NCI-H2196 treated with DMSO at 0.1 percent for 48 hours (cell line): ENCODE results near the gene HIVEP3.

Source experiments
- DNase-seq: peaks from one replicate; lab custom pipeline; 2025; ENCODE audit not compliant: unreplicated experiment; lab: John Stamatoyannopoulos, UW

Gene HIVEP3

DNA sequence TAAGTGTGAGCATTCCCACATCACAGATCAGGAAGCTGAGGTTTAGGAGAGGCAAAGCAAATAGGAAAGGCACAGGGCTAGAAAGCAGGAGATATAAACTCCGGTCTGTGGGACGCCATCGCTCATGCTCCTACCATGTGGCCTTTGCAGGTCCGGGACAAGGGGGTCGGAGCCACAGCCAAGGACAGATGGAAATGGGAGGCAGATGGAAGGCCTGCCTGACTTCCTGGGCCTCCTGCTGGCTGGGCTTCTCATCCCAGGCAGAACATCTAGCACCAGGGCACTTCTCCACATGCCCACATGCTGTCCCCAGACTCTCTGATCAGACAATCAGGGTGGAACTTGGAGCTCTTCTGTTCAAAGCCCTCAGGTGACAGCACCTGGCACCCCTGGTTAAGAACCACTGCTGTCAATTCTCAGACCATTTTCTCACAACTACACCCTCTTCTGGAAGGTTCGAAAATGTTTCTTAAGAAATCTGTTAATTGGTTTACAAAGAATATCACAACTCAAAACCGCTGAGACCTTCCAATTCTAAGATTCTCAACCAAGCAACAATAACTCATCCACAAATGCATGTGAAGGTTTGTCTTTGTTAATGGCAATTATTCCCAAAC, 260.9 kb downstream of the HIVEP3 start:
- no peak for DNase-seq

DNA sequence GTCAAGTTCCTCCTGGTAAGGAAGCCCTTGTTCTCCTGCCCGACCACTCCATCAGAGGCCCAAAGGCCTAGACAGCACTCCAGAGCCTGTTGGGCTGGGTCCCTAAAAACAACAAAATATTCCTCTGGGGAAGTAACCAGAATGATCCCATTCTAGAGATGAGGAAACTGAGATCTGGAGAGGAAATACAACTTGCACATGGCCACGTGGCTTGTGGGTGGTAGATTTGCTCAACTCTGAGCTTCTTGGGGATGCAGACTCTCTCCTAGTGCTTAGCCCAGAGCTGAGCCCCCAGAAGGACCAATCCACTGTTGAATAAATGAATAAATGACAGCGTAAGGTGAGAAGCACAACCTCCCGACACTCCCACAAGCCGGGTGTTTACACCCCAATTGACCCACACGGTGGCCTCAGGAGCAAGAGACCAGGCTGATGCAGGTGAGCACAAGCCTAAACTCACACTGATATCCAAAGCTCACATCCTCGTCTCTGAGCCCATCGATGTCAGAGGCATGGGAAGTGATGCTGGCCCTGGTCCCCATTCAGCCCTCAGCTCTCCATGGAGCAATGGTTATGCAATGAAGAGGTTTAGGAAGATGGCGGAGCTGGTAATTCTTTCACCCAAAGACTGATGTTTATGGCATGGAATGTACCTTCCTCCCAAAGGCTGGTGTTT, 261.8 kb downstream of the HIVEP3 start:
- no peak for DNase-seq

DNA sequence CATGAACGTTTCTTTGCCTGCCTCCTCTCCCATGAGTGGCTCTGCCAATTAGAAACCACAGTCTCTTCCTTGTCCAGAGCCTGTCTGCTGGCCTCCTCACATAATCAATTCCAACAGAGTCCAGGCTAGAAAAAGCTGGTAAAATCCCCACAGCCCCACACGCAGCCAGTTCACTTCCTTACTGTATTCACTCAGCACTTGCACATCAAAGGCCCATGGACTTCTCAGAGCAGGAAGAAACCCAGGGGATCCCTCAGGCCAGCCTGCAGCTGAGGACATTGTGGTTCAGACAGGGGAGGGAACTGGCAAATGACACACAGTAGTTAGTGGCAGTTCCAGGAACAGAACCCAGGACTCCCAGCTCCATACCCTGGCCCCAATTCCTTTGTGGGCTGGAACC, 262.7 kb downstream of the HIVEP3 start:
- DNase-seq = no peak

DNA sequence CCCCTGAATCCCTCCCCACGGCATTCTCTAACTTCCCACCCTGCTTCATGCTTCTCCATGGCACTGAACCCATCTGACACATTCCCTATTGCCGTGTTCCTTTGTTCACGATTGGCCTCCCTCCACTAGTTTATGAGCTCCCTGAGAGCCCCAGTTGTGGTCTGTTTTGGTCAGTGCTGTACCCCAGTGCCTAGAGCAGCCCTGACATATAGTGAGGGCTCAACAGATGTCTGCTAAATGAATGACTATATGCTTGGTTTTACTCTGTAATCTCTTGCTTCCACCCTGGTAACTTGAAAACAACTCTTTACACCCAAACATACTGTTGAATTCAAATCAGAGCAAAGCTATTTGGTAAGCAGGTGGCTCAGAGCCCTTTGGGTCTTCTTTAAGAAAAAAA, 263.1 kb downstream of the HIVEP3 start:
- no peak for DNase-seq

DNA sequence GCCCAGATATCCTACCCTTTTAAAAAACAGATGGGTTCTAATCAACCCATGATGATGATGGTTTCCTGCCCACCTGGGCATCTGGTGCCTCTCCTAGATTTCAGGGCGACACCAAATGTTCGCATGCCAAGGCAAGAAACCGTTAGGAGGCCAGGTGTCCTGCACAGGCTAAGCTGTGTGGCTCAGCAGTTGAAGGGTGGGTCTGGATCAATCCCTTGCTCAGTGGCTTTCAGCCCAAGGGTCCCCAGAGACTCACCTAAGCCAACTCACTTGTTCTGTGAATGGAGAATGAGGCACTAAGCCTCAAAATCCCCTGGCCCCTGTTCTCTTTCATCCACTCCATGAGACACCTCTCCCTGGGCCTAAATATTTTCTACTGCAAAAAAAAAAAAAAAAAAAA, 265.1 kb downstream of the HIVEP3 start:
- DNase-seq = no peak

DNA sequence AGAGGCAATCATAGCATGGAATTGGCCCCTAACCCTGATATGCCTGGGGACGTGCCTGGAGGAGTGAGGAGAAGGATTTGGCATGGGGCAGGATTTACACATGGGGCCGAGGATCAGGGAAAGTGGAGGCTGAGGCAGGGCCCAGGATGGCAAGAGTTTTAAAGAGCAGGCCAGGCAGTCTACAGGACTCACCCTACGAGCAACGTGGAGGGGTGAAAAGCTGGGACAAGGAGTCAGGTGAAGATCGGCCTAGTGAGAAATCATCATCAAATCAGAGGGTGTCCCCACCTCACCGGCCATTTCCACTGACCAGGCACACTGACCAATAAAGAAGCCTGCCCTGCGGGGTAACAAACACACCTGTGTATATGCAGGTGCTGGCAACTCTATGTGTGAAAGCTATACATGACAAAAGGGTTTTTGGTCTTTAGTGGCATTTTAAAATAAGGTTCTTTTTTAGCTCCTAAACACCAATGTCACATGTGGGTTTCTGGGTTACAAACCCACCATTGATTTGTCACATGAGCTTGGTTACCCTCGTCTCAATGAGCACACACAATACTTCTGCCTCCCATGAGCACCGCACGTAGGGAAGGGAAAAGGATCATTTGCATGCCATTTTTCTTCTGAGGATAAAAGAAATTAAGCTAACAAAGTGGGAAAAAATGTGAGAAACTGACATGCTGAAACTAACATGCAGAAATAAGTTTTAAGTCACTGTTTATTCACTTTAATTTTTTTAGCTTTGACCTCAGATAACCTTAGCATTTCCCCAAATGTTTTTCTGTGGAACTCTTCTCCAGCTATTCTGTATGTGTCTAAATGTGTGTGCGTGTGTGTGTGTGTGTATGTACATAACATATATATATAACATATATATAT, 266.1 kb downstream of the HIVEP3 start:
- no peak for DNase-seq

DNA sequence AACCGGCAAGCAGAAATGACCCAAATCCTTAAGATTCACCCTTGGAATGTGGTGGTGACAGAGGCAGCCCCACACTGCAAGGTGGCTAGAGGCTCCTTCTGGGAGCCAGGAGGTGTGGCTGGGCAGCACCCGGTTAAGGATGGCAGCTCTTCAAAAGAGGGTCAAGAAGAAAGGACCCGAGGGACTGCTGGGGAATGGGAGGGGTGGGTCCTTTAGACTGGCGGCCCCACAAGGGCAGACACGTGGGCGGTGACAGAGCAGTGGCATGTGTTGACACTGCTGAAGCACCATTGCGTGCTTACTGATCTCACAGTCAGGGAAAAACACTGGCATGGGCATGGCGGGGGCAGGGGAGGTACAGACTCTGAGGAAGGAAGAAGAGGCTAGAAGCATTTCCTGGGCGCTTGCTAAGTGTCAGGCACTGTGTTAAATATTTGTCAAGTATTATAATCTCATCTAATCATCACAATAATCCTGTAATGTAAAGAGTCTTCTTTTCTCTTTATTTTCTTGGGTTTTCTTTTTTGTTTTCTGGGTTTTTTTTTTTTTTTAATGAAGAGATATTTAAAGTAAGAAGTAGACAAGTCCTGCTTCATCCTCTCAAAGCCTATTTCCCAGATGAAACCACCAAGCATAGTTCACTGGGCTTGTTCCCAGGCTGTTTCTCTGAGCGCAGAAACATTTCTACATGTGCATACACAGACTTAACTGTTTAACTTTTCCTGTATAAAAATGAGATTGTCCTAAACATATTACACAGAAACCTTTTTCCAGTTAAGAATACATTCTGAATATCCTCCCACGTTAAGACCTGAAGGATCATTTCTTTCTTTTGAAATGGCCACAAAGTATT, 268.5 kb downstream of the HIVEP3 start:
- DNase-seq = no peak

DNA sequence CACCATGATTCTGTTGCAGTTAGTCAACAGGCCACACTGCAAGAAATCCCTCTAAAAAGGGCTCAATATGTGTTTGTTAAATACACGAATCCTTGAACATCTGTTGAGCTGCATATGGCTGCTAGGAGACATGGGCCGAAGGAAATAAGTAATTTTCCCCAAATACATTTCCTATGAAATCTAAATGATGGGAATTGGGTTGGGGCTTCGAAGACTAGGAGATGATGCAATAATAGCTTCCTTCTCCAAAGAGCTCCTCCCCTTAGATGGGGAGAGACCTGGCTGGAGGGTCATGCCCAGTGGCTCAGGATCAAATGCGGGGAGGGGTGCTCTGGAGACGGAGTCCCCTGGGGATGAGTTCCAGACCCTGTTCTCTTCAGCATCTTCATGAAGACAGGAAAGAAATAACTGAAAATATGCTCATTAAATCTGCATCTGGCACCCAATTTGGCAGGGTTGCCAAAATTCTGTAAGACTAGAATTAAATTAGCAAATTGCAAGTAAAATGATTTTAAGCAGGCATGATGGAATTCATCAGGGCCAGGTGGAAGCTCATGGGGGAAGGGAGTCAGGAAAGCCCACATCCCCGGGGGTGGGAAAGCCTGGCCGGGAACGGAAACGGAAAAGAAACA, 269.2 kb downstream of the HIVEP3 start:
- DNase-seq = no peak

DNA sequence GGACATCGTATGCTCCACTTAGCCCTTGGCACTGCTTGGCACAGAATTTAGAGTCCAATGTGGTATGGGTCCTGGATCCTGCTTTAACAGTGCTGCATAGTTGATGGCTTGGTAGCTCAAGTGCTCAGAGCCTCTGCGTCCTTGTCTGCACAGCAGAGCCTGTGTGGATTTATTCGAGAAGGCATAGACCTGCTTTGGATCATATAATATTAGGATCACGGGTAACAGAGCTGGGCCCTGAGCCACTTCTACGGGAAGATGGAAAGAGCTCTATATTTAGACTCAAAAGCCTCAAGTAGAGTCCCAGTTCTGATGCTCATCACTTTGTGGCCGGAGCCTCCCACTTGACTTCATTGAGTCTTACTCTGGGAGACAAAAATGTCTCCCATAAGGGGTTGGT, 269.9 kb downstream of the HIVEP3 start:
- DNase-seq = no peak

DNA sequence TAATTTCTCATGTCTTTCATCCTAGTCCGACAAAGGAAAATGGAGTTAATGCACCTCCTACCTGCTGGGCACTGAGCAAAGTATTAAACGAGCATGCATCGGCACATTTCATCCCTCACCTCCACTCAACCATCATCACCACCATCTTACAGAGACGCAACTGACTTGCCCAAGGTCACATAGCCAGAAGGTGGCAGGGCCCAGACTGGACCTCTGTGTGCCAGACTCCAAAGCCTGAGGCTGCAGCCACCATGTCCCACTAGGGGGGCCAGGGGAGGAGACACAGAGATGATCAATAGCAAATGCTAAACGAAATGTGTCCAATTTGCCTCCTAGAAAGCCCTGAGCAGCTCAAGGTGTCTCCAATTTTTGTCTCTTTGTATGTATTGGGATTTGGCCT, 270.5 kb downstream of the HIVEP3 start:
- no peak for DNase-seq

DNA sequence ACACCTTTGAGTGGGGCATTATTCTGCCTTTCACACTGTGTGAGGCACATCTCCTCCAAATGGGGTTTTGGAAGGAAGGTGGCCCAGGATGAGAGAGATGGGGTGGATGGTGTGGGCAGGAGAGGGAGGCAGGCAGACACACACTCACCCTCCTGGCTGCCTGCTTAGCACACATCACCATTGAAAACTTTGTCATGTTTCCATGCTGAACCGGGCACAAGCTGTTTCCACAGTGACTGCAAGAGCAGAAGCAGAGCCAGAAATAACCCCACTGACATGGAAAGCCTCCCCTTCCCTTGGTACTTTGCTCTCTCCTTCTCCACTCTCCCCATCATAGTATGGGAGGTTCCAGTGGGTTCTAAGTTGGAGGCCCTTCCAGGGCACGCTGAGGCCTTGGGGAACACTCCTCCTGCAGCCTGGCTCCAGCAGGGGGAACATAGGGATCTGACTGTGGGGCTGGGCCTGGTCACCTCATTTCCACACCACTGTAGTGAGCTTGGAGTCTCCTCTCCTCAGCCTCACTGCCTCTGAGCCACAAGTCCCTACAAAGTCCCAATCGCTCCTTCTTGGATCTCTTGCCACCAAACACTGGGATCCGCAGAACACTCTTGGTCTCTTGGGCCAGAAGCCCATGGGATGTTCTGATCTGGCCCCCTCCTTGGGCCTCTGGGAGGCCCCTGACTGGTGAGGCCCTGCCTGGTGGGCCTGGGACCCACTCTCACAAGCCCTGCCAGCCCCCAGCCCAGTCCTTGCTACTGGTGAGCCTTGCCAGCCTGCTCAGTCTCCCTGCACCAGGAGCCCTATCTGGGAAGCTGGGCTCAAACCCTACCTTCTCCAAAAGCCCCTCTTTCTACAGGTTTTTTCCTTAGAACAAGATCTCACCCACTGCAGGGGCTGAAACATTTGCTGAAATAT, 271.2 kb downstream of the HIVEP3 start:
- no peak for DNase-seq

DNA sequence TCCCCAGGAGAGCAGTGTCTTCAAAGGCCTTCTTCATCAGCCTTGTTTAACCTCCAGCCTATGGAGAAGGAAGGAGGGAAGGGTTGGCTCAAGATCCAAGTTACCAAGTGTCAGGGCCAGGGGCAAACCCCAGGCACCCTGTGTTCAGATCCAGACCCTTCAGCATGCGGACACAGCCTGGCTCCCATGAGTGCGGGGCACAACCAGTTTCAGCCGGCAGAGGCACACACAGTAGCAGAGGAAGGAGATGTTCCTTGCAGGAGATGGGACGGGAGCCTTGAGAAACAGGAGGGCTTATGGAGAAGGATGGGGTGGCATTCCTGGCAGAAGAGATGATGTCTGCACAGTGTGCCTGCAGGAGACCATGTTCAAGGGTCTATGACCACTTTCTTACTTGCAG, 272.5 kb downstream of the HIVEP3 start:
- DNase-seq = no peak

DNA sequence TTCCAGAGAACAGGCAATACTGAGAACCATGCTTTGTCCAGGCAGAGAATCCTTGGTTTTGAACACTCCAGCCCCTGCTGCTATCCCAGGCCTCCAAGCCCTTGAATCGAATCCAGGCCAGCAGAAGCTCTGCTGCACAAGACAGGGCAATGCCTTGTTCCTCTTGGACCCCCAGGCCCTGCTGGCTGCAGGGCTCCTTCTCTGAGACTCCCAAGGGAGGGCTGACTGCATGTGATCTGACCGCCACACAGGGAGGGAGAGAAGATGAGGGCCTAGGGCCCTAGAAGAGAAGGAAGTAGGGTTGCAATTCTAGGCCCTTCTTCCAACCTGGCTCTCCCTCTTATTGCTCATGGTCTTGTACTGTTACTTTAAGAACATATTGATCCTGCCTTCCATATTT, 273.7 kb downstream of the HIVEP3 start:
- DNase-seq = no peak

DNA sequence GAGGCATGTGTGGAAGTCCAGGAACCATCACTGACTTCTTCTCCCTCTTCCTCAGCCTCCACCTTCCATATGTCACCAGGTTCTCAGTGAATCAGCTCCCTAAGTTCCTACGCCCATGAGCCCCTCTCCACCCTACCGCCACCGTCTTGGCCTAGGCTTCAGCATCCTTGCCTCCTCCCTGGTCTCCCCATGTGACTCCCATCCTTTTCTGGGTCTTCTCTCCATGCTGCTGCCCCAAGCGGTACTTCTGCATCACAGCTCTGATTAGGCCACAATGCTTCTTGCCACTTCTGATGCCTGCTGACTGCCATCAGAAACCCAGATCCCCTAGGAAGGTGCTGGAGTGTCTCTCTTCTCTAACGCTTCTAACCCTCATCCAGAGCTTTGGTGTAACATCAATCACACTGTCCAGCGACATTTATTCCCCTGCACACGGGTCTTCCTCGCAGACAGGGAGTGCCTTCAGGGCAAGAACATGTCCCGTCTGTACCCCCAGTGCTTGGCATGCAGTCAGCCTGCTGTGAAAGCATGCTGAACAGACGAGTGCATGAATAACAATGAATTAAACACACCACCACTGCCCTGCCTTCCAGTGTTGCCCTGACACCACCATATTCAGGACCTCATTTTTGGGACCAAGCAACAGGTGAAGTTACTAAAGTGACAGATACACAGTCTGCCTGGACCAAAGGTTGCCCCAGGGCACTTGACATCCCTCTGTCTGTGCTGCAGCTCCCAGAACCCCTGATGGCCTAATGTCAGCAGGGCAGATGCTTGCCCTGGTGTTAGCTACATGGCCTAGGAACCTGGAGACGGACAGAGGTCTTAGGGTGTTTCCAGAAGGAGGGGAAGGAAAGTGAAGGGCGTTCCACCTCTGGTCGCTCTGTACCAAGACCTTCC, 275.6 kb downstream of the HIVEP3 start:
- DNase-seq = no peak

DNA sequence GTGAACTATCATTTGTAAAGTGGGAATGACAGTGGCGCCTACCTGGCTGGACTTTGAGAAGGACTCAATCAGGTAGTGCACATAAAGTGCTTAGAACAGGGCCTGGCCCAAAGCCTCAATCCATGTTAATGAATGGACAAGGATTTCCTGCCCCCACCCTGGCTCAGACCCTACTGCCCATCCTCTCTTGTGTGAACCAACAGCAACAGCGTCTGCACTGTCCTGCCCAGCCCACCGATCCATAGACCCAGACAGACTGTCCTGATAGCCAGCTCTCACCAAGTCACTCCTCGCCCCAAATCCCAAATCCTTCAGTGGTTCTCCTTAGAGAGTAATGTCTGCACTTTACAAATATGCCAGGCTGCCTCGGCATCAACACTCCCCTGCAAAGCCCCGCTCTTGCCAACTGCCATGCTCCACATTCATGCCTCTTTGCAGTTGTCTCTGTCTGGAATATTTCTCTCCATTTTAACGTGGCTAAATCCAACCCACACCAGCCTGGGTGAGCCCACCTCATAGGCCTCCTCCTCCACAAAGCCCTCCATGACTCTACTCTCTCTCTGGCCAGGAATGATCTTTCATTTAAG, 276.7 kb downstream of the HIVEP3 start:
- DNase-seq = no peak

DNA sequence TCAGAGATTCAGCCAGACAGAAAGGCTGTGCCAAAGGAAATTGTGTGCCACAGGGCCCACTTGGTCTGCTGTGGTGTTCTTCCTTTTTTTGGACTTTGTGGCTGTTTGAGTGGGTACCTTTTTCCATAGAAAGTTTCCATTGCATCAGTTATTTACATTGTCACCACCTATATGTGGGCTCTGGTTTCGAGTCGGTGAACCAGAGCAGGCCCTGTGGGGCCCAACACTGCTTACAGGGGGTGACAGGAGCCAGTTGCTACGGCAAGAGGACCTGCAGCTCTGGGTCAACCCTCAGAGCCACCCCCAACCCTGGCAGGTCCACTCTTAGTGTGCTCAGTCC, 277.3 kb downstream of the HIVEP3 start:
- DNase-seq = no peak

DNA sequence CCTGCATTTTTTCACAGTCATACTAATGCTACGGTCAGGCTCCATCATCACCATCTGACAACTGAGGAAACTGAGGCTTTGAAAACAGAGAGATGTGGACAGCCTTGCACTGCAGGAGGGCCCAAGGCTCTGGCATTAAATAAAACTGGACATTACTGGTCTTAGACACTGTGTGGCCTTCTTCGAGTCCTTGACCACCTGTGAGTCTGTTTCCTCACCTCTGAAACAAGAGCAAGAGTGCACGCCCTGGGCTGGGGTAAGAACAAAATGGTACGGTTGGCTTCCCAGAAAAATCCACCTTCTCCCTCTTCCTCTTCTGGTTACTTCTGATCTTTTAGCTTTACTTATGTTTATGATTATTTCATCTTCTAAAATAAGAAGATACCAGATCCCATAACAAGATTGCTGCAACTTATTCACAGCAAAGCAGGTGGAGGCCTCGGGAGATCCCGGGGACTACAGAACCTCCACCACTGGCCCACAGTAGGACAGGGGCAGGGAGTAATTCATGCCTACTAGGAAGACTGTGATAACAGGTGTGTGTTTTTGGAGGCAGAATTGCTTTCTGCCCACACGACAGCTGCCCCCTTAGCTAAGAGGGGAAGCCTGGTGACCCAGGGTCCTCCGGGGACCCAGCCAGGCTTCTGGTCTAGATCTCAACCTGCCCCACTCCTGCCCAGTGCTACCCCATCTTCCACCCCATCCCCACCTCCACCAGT, 277.8 kb downstream of the HIVEP3 start:
- DNase-seq = no peak
